ENCODE data around the gene GPR84. TPM values are rescaled to one million over a fixed set of nuclear protein-coding genes. Genes with fewer than 3 reads are reported as not detected.

The GPR84 gene
- total and polyA plus RNA-seq, 9 of the 15 experiments (the other 6 are each of a cell fraction or from before 2014, with no cell fraction given): 0.07 to 0.18 (median 0.11) TPM; not detected in 5

GRCh38 chr12:54376596-54376995, 12.3 kb upstream of the GPR84 start:
- H3K4me2 ChIP-seq (ENCODE audit: insufficient read depth, low read length): no peak overlapping the region; the same call in 1 of the 2 replicates
- intact Hi-C loops (cut with micrococcal nuclease): no loop called here
- ATAC-seq (no peak), DNase-seq (ENCODE audit: extremely low read depth in 1 of 4, low spot score in 3 of 4) (no peak), FAIRE-seq (no peak)
- peak overlapping the region in 1 of 2 experiments; percentile 0; a peak in 1 of 4 replicates for H3K9ac ChIP-seq (ENCODE audit: insufficient read depth in 1 of 2, low read depth in 2 of 2, low read length in 2 of 2)
- peaks cover 12% of the 10 kb centered on the region for H4K20me1 ChIP-seq (replicated peaks; ENCODE audit: control insufficient read depth, insufficient read depth, low read length)
- no TSS peak for BruUV-seq (replicated peaks)
- no peak overlapping the region for H3K27ac ChIP-seq (ENCODE audit: extremely low read depth, low read depth, low read length)
- WGBS (ENCODE audit: insufficient coverage, low coverage, missing lambda C conversion rate): 63% methylated on average over 4 of the region's 4 CpGs
- H3K4me1 ChIP-seq (replicated peaks in 1 of 2; ENCODE audit: control insufficient read depth in 2 of 2, insufficient read depth in 2 of 2, low read length in 2 of 2): peaks cover 42 to 47% of the 10 kb centered on the region in 2 experiments; a peak in 4 of 5 replicates
- H3K9me1 ChIP-seq (ENCODE audit: control insufficient read depth, insufficient read depth, low read length): peaks cover 8% of the 10 kb centered on the region
- ChIA-PET POLR2A (no interaction called here), CTCF (ENCODE audit: low intra/inter-chr PET ratio) (no interaction called here)
- H3K36me3 ChIP-seq (ENCODE audit: control insufficient read depth, insufficient read depth, low read length): peaks cover 92% of the 10 kb centered on the region
- peaks cover 48% of the 10 kb centered on the region for H3K79me2 ChIP-seq (ENCODE audit: control insufficient read depth, insufficient read depth, low read length)
- H3K4me3 ChIP-seq: no peak overlapping the region
- H3K9me3 ChIP-seq (replicated peaks; ENCODE audit: control insufficient read depth, insufficient read depth, low read depth, low read length): no peaks in the 10 kb centered on the region
- no peaks in the 10 kb centered on the region for H3K27me3 ChIP-seq (ENCODE audit: control insufficient read depth in 2 of 2, insufficient read depth in 2 of 2, low read length in 2 of 2)
- in situ Hi-C loops (cut with MboI): no loop called here
- no peak overlapping the region for H2AFZ ChIP-seq (ENCODE audit: low read depth, low read length)
- TF ChIP-seq ETV5 (CRISPR knock-in tag; IDR thresholded peaks at IDR 0.05; ENCODE audit: low read depth) (no peak), TAF9B (IDR thresholded peaks at IDR 0.05; ENCODE audit: partially characterized antibody) (no peak), DACH1 (IDR thresholded peaks at IDR 0.05; ENCODE audit: partially characterized antibody) (no peak), NFRKB (IDR thresholded peaks at IDR 0.05; ENCODE audit: low read depth) (no peak), TAL1 (IDR thresholded peaks at IDR 0.05) (no peak), NR2F6 (CRISPR knock-in tag; IDR thresholded peaks at IDR 0.05) (no peak), GABPB1 (CRISPR knock-in tag; IDR thresholded peaks at IDR 0.05) (no peak), TAF7 (tag; IDR thresholded peaks at IDR 0.05) (no peak), HNRNPLL (IDR thresholded peaks at IDR 0.05; ENCODE audit: low read depth, low read length, poor library complexity, severe bottlenecking) (no peak)

Measured in K562 (cell line).